Retinal pigment epithelial cell (primary cell): ENCODE data around the gene SHB.

Experiments used
- DNase-seq: peaks from one replicate; pipeline ENCODE4 v3.0.0-alpha.2; 2010; ENCODE audit warnings: low read depth
- H3K4me3 ChIP-seq: 2 replicates; pipeline ENCODE4 v1.5.1; 2011; ENCODE audit warnings: mild to moderate bottlenecking, low read length, control low read depth, moderate library complexity
- CTCF ChIP-seq: conservative IDR thresholded peaks from 2 replicates; pipeline ENCODE4 v1.5.1; 2011; ENCODE audit warnings: low read depth, low read length, control low read depth, inconsistent platforms

Gene SHB

GRCh38 chr9:38035873-38036272 lies 33.2 kb downstream of the SHB start:
- DNase-seq: no peak
- TF ChIP-seq CTCF: no peak
- H3K4me3 ChIP-seq: no peak overlapping the region

- no peak overlapping the region for H3K4me3 ChIP-seq
- no peak for DNase-seq
- TF ChIP-seq CTCF: no peak
Measured at GRCh38 chr9:38033941-38034340, 35.1 kb downstream of the SHB start.

DNA sequence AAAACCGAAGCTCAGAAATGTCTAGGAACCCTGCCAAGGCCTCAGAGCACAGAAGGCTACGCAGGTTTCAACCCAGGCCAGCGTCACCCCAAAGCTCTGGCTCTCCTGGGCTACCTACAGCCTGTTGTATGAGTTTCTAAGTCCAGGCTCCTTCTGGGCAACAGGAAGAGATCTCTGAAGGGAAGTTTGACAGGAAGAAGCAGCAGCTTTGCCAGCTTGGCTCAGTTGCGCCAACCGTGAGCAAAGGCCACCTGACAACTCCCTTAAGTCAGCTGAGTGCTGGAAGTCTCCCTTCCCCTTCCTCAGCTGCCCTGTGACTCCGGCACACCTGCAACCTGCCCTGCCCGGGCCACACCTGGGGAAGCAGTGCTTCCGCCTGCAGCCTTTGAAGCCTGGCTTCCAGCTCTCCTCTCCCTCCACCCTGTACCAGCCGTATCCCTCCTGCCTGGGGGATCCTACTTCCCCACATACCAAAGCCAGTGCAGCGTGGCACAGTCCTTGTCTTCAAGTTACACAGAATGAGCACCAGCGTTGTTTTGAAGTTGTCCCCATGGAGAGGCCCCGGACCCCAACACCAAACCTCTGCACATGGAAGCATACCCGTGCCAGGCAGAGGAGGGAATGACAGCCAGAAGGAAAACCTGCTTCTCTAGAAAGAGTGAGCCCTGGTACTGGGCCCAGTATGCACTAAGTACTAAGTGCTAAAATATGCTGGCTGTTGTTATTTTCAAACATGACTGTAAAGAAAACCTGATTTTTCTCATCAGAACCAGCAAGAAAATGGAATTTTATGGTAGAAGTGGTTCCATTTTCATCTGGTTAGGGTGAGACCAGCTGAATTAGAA lies 36.5 kb downstream of the SHB start:
- no peak for DNase-seq
- H3K4me3 ChIP-seq: no peak overlapping the region
- no peak for TF ChIP-seq CTCF

GRCh38 chr9:38031594-38031993 lies 37.4 kb downstream of the SHB start:
- TF ChIP-seq CTCF: no peak
- H3K4me3 ChIP-seq: no peak overlapping the region
- no peak for DNase-seq

GRCh38 chr9:38030658-38031057 lies 38.4 kb downstream of the SHB start:
- DNase-seq: no peak
- TF ChIP-seq CTCF: peak; percentile 17
- no peak overlapping the region for H3K4me3 ChIP-seq

GRCh38 chr9:38029915-38030638 lies 39.0 kb downstream of the SHB start:
- no peak for TF ChIP-seq CTCF
- H3K4me3 ChIP-seq: no peak overlapping the region
- no peak for DNase-seq
